GM23248 (cell line): ENCODE results near the gene DDC. TPM values are rescaled to one million over a fixed set of nuclear protein-coding genes. Genes with fewer than 3 reads are reported as not detected.
A peak's percentile ranks its signal among the peaks of the same experiment; 100 is the strongest.

Source experiments
- DNase-seq: peaks from one replicate; pipeline ENCODE4 v3.0.0-alpha.2; 2015
- H2AFZ ChIP-seq: fragments of 200-600 bp; sonication (generic); 2 replicates; pipeline ENCODE4 v1.6.1; 2016; ENCODE audit warnings: antibody characterized with exemption
- H3F3A ChIP-seq: fragments of 200-600 bp; sonication (generic); 2 replicates; pipeline ENCODE4 v1.6.1; 2016; ENCODE audit warnings: mild to moderate bottlenecking, antibody characterized with exemption, mixed run types; ENCODE audit not compliant: insufficient read depth
- H3K27ac ChIP-seq: fragments of 200-600 bp; sonication (generic); 2 replicates; pipeline ENCODE4 v1.5.1; 2016; ENCODE audit warnings: mild to moderate bottlenecking
- H3K27me3 ChIP-seq: fragments of 200-600 bp; sonication (generic); replicated peaks from 2 replicates; pipeline ENCODE4 v1.6.1; 2016; ENCODE audit warnings: mild to moderate bottlenecking; ENCODE audit not compliant: insufficient read depth
- H3K36me3 ChIP-seq: fragments of 200-600 bp; sonication (generic); 2 replicates; pipeline ENCODE4 v1.6.1; 2016; ENCODE audit warnings: low read depth, mild to moderate bottlenecking
- H3K4me1 ChIP-seq: fragments of 200-600 bp; sonication (generic); 2 replicates; pipeline ENCODE4 v1.6.1; 2016; ENCODE audit warnings: mild to moderate bottlenecking; ENCODE audit not compliant: insufficient read depth
- H3K4me2 ChIP-seq: fragments of 200-600 bp; sonication (generic); one replicate; pipeline ENCODE4 v1.6.1; 2016; ENCODE audit warnings: mild to moderate bottlenecking; ENCODE audit not compliant: unreplicated experiment
- H3K4me3 ChIP-seq: fragments of 200-600 bp; sonication (generic); 2 replicates; pipeline ENCODE4 v1.5.1; 2016; ENCODE audit warnings: mild to moderate bottlenecking
- H3K79me2 ChIP-seq: fragments of 200-600 bp; sonication (generic); 2 replicates; pipeline ENCODE4 v1.6.1; 2016; ENCODE audit warnings: mild to moderate bottlenecking; ENCODE audit not compliant: insufficient read depth
- H3K9ac ChIP-seq: fragments of 200-600 bp; sonication (generic); 2 replicates; pipeline ENCODE4 v1.6.1; 2016; ENCODE audit warnings: mild to moderate bottlenecking
- H3K9me2 ChIP-seq: fragments of 200-600 bp; sonication (generic); 2 replicates; pipeline ENCODE4 v1.6.1; 2016; ENCODE audit warnings: mixed run types, mild to moderate bottlenecking, moderate library complexity; ENCODE audit not compliant: insufficient read depth
- H3K9me3 ChIP-seq: fragments of 200-600 bp; sonication (generic); one replicate; pipeline ENCODE4 v1.6.1; 2017; ENCODE audit warnings: low read depth
- H4K20me1 ChIP-seq: fragments of 200-600 bp; sonication (generic); 2 replicates; pipeline ENCODE4 v1.6.0; 2016; ENCODE audit not compliant: insufficient read depth
- EZH2 ChIP-seq: fragments of 200-600 bp; sonication (generic); IDR thresholded peaks from 2 replicates; pipeline ENCODE4 v1.6.1; 2018; ENCODE audit warnings: antibody characterized with exemption, mild to moderate bottlenecking; ENCODE audit not compliant: insufficient read depth, poor library complexity, severe bottlenecking
- EZH2phosphoT487 ChIP-seq: fragments of 200-600 bp; sonication (generic); IDR thresholded peaks from 2 replicates; pipeline ENCODE4 v1.6.1; 2018; ENCODE audit warnings: antibody characterized with exemption, moderate library complexity, mild to moderate bottlenecking, low read depth; ENCODE audit not compliant: insufficient read depth
- WGBS, 2 experiments: methylation state at CpG; one replicate each; pipeline ENCODE4 v1.1.6; 2015 to 2017; ENCODE audit warnings: low lambda C conversion rate in 2 of 2, low coverage in 1 of 2; ENCODE audit errors: missing lambda C conversion rate in 2 of 2; 5-methylcytosine and 5-hydroxymethylcytosine counted together
- in situ Hi-C: fragments of 300-500 bp; cut with MboI; formaldehyde crosslinking; loops from 2 replicates; pipeline ENCODE4 v1.15.0; 2020
- polyA plus RNA-seq: library from polyadenylated mRNA; unstranded; fragments of >200 nt; fragmentation: Nextera tagmentation; extraction: Ambion mirVana; gene quantifications from 2 replicates; pipeline ENCODE4 v1.2.1, GENCODE V29; 2016
- total RNA-seq: library from RNA; depleted of rRNA; stranded (reverse); fragments of >200 nt; shearing (Covaris generic); gene quantifications from 2 replicates; pipeline ENCODE4 v1.2.3, GENCODE V29; 2014

The DDC gene
- total and polyA plus RNA-seq, 2 experiments from 2014 or later: not detected

- Histone ChIP-seq H3K9me3 (no peaks in the 10 kb centered on the region), H2AFZ (no peak overlapping the region), H3K4me3 (no peak overlapping the region), H3K79me2 (no peaks in the 10 kb centered on the region), H3F3A (no peaks in the 10 kb centered on the region), H3K9ac (no peak overlapping the region), H3K36me3 (no peaks in the 10 kb centered on the region), H3K27ac (no peak overlapping the region), H3K27me3 (peaks cover 18% of the 10 kb centered on the region), H3K9me2 (no peaks in the 10 kb centered on the region), H3K4me1 (no peaks in the 10 kb centered on the region), H3K4me2 (no peak overlapping the region), H4K20me1 (no peaks in the 10 kb centered on the region)
- in situ Hi-C loops: no loop called here
- WGBS, 2 experiments: 85 to 87% methylated on average over 7 of the region's 7 CpGs
- no peak for DNase-seq
- TF ChIP-seq EZH2: no peak
- TF ChIP-seq EZH2phosphoT487: no peak
Measured at GRCh38 chr7:50559881-50560280, 5.3 kb downstream of the DDC start.

- no peaks in the 10 kb centered on the region for H3K36me3 ChIP-seq
- no peak overlapping the region for H3K9ac ChIP-seq
- 55% methylated on average over 5 of the region's 5 CpGs for whole genome bisulfite sequencing, 2 experiments
- no peaks in the 10 kb centered on the region for H3K79me2 ChIP-seq
- no peaks in the 10 kb centered on the region for H3K9me3 ChIP-seq
- no peaks in the 10 kb centered on the region for H3F3A ChIP-seq
- no peak for DNase-seq
- in situ Hi-C loops: no loop called here
- H3K27me3 ChIP-seq: peaks cover 12% of the 10 kb centered on the region
- no peak overlapping the region for H2AFZ ChIP-seq
- H3K27ac ChIP-seq: no peak overlapping the region
- H3K9me2 ChIP-seq: no peaks in the 10 kb centered on the region
- H3K4me3 ChIP-seq: no peak overlapping the region
- no peak for TF ChIP-seq EZH2phosphoT487
- TF ChIP-seq EZH2: no peak
- no peaks in the 10 kb centered on the region for H4K20me1 ChIP-seq
- no peak overlapping the region for H3K4me2 ChIP-seq
- H3K4me1 ChIP-seq: no peaks in the 10 kb centered on the region
Measured at GRCh38 chr7:50558294-50559053, 6.7 kb downstream of the DDC start.

GRCh38 chr7:50557099-50557498 is 8.1 kb downstream of the DDC start:
- TF ChIP-seq EZH2phosphoT487 (no peak), EZH2 (no peak)
- Histone ChIP-seq H3K79me2 (no peaks in the 10 kb centered on the region), H2AFZ (no peak overlapping the region), H3K4me3 (no peak overlapping the region), H3K36me3 (no peaks in the 10 kb centered on the region), H4K20me1 (no peaks in the 10 kb centered on the region), H3K27ac (no peak overlapping the region), H3K4me1 (no peaks in the 10 kb centered on the region), H3K9me3 (no peaks in the 10 kb centered on the region), H3F3A (no peaks in the 10 kb centered on the region), H3K9ac (no peak overlapping the region), H3K9me2 (no peaks in the 10 kb centered on the region), H3K4me2 (no peak overlapping the region), H3K27me3 (peaks cover 12% of the 10 kb centered on the region)
- 6 to 10% methylated on average over 2 of the region's 2 CpGs for WGBS, 2 experiments
- in situ Hi-C loops: no loop called here
- DNase-seq: no peak

- TF ChIP-seq EZH2phosphoT487: no peak
- TF ChIP-seq EZH2: no peak
- 41 to 46% methylated on average over 8 of the region's 8 CpGs for WGBS, 2 experiments
Measured at GRCh38 chr7:50556247-50556991, 8.8 kb downstream of the DDC start.

More at GRCh38 chr7:50556247-50556991, 8.8 kb downstream of the DDC start:
- H3K27me3 ChIP-seq: peaks cover 12% of the 10 kb centered on the region
- no peak overlapping the region for H2AFZ ChIP-seq
- no peaks in the 10 kb centered on the region for H3K36me3 ChIP-seq
- no peaks in the 10 kb centered on the region for H4K20me1 ChIP-seq
- H3K4me2 ChIP-seq: no peak overlapping the region
- H3F3A ChIP-seq: no peaks in the 10 kb centered on the region
- no peaks in the 10 kb centered on the region for H3K4me1 ChIP-seq
- H3K9ac ChIP-seq: no peak overlapping the region
- DNase-seq: peak; percentile 13
- no peaks in the 10 kb centered on the region for H3K79me2 ChIP-seq
- no peaks in the 10 kb centered on the region for H3K9me3 ChIP-seq
- no peak overlapping the region for H3K4me3 ChIP-seq
- in situ Hi-C loops: no loop called here
- H3K27ac ChIP-seq: no peak overlapping the region
- H3K9me2 ChIP-seq: no peaks in the 10 kb centered on the region
